ENCODE results near the gene GSE1. TPM values are rescaled to one million over a fixed set of nuclear protein-coding genes. Genes with fewer than 3 reads are reported as not detected.

The GSE1 gene
- total and polyA plus RNA-seq, 2 experiments from 2014 or later = 32.4 to 135 TPM

GRCh38 chr16:85601730-85602401 is 11.3 kb upstream of the GSE1 start:
- Mint-ChIP-seq H3K4me3 (peak overlapping the region; percentile 34; the same call in 1 of the 3 replicates), H3K27ac (0 out of 2 replicates have a peak overlapping the region, but pooled peaks have one; percentile 21), H3K9me3 (no peaks in the 10 kb centered on the region), H3K4me1 (peaks cover 73% of the 10 kb centered on the region), H3K36me3 (ENCODE audit: low read depth) (peaks cover 2% of the 10 kb centered on the region; the same call in 1 of the 3 replicates), H3K27me3 (ENCODE audit: insufficient read depth, low read depth, poor library complexity) (peaks cover 24% of the 10 kb centered on the region)
- peaks cover 69% of the 10 kb centered on the region for H3K4me1 ChIP-seq (ENCODE audit: insufficient read depth)
- H3K27me3 ChIP-seq (ENCODE audit: insufficient read depth) = no peaks in the 10 kb centered on the region
- no peaks in the 10 kb centered on the region for H3K36me3 ChIP-seq (ENCODE audit: insufficient read depth)
- TF ChIP-seq EZH2 (IDR thresholded peaks at IDR 0.05; ENCODE audit: low read depth, unreplicated experiment) (no peak), POLR2AphosphoS5 (IDR thresholded peaks at IDR 0.05; ENCODE audit: low read depth) (no peak), ZNF114 (CRISPR knock-in tag; IDR thresholded peaks at IDR 0.05) (no peak), NANOG (IDR thresholded peaks at IDR 0.05; ENCODE audit: borderline replicate concordance) (no peak), ETS1 (IDR thresholded peaks at IDR 0.05) (no peak), REST (IDR thresholded peaks at IDR 0.05; ENCODE audit: unreplicated experiment) (no peak), CTCF (conservative IDR thresholded peaks at IDR 0.05; ENCODE audit: low read depth in 2 of 2) (no peak), ZNF331 (CRISPR knock-in tag; IDR thresholded peaks at IDR 0.05; ENCODE audit: low read depth) (no peak), JUNB (IDR thresholded peaks at IDR 0.05; ENCODE audit: unreplicated experiment) (no peak), STAT1 (IDR thresholded peaks at IDR 0.05; ENCODE audit: unreplicated experiment) (no peak)
- H4K20me1 ChIP-seq (replicated peaks; ENCODE audit: insufficient read depth) = no peaks in the 10 kb centered on the region; the same call in 1 of the 2 replicates
- H3K9me2 ChIP-seq (ENCODE audit: insufficient read depth) = no peaks in the 10 kb centered on the region
- H3K4me2 ChIP-seq = peak overlapping the region; percentile 69; the same call in 1 of the 2 replicates
- H3K4me3 ChIP-seq = no peak overlapping the region
- 0 out of 2 replicates have a peak overlapping the region, but pooled peaks have one; percentile 26 for H3K27ac ChIP-seq (ENCODE audit: low read depth)
- no peak overlapping the region for H2AFZ ChIP-seq
- no peak for DNase-seq (ENCODE audit: low spot score)
- H3K79me2 ChIP-seq (replicated peaks; ENCODE audit: insufficient read depth) = peaks cover 26% of the 10 kb centered on the region
- ATAC-seq = peak; percentile 13
- H3F3A ChIP-seq (replicated peaks; ENCODE audit: low read depth) = peaks cover 15% of the 10 kb centered on the region; the same call in 1 of the 2 replicates
